Spleen (tissue), 11 donors: ENCODE results near the gene DMPK. TPM values are rescaled to one million over a fixed set of nuclear protein-coding genes. Genes with fewer than 3 reads are reported as not detected.

ENCODE experiments used
- DNase-seq: peaks from one replicate; pipeline ENCODE4 v3.0.0-alpha.2; 2020
- H3K27ac ChIP-seq, 8 donors: fragments of 200-600 bp; sonication (generic) in 7 of 8; 1 replicate in 4 of 8; 2 replicates in 4 of 8; pipeline versions ENCODE4 v1.5.0 to v1.8.0; 2016 to 2021; ENCODE audit warnings: inconsistent platforms in 4 of 8, mild to moderate bottlenecking in 4 of 8, moderate library complexity in 1 of 8
- H3K27me3 ChIP-seq, 7 donors: fragments of 200-600 bp; sonication (generic) in 6 of 7; replicated peaks in 1 of 7; 1 replicate in 4 of 7; 2 replicates in 3 of 7; pipeline versions ENCODE4 v1.5.0 to v1.8.0; 2016 to 2021; ENCODE audit warnings: inconsistent platforms in 3 of 7, mild to moderate bottlenecking in 1 of 7
- H3K36me3 ChIP-seq, 6 donors: fragments of 200-600 bp; sonication (generic) in 5 of 6; 1 replicate in 4 of 6; 2 replicates in 2 of 6; pipeline versions ENCODE4 v1.5.0 to v1.8.0; 2016 to 2021; ENCODE audit warnings: inconsistent platforms in 2 of 6
- H3K4me1 ChIP-seq, 6 donors: fragments of 200-600 bp; sonication (generic) in 5 of 6; 1 replicate in 3 of 6; 2 replicates in 3 of 6; pipeline versions ENCODE4 v1.5.0 to v1.8.0; 2016 to 2021; ENCODE audit warnings: inconsistent platforms in 3 of 6
- H3K4me3 ChIP-seq, 8 donors: fragments of 200-600 bp; sonication (generic) in 7 of 8; 1 replicate in 4 of 8; 2 replicates in 4 of 8; pipeline versions ENCODE4 v1.5.0 to v1.8.0; 2016 to 2021; ENCODE audit warnings: inconsistent platforms in 4 of 8, mild to moderate bottlenecking in 4 of 8, moderate library complexity in 2 of 8
- H3K9me3 ChIP-seq, 8 donors: fragments of 200-600 bp; sonication (generic) in 7 of 8; 1 replicate in 4 of 8; 2 replicates in 4 of 8; pipeline versions ENCODE4 v1.5.0 to v1.8.0; 2016 to 2021; ENCODE audit warnings: inconsistent platforms in 4 of 8
- POLR2A ChIP-seq, 3 donors: fragments of 450-650 bp; IDR thresholded peaks; one replicate each; pipeline ENCODE4 v1.5.1; 2017; ENCODE audit warnings: antibody characterized with exemption in 3 of 3, mild to moderate bottlenecking in 1 of 3
- POLR2AphosphoS5 ChIP-seq, 3 donors: sonication (generic); formaldehyde crosslinking; IDR thresholded peaks; one replicate each; pipeline ENCODE4 v1.5.1; 2017; ENCODE audit warnings: antibody characterized with exemption in 3 of 3
- WGBS, 5 donors: extraction: QIAGEN DNeasy Blood & Tissue Kit in 3 of 5; methylation state at CpG; one replicate each; pipeline versions ENCODE4 v1.1.5 to v1.1.7; 2013 to 2018; 5-methylcytosine and 5-hydroxymethylcytosine counted together
- intact Hi-C: fragments of 100-400 bp; cut with DNase I; formaldehyde crosslinking; loops from one replicate; pipeline ENCODE4 v1.15.0; 2023; ENCODE audit warnings: low total_unique reads
- polyA plus RNA-seq, 3 donors: library from polyadenylated mRNA; stranded (reverse); fragments of 200-250 nt; gene quantifications; one replicate each; pipeline ENCODE4 v1.2.1, GENCODE V29; 2013
- total RNA-seq, 7 donors: library from RNA; depleted of rRNA in 3 of 7; stranded (reverse); fragments of >200 nt in 3 of 7; fragmentation: NEBNext Ultra II Directional in 4 of 7; extraction: Animal tissue kit (Norgen Biotek cat#: 25700) in 4 of 7; gene quantifications; one replicate each; pipeline versions ENCODE4 v1.1.0 to v1.2.1, GENCODE V29; 2016 to 2021
- TF ChIP-seq, protein P1 (sequence below), 11 experiments: fragments of 200-600 bp in 7 of 11; fragments of 450-650 bp in 4 of 11; sonication (generic) in 4 of 11; IDR thresholded peaks in 8 of 11; conservative IDR thresholded peaks in 3 of 11; 1 replicate in 7 of 11; 2 replicates in 4 of 11; pipeline versions ENCODE4 v1.4.0 to v1.8.0; 2016 to 2021; ENCODE audit warnings: antibody characterized with exemption in 11 of 11, inconsistent platforms in 4 of 11, mild to moderate bottlenecking in 1 of 11
- donor health status: healthy with polysubstance abuse.
- donor health status: DM: no; HTN: no; CAD: no; lungs with moderate emphysema.
- donor health status: DM: no; HTN: no; CAD: no.
- donor health status: Bipolar disorder and iron deficiency.
- donor health status: healthy.
- donor health status: DM: no; HTN: no; CAD: no.
- donor health status: DM: yes; HTN: yes; CAD: no.

The DMPK gene
- total and polyA plus RNA-seq, 10 donors: 17.9 to 147 (median 35.4) TPM

DNA sequence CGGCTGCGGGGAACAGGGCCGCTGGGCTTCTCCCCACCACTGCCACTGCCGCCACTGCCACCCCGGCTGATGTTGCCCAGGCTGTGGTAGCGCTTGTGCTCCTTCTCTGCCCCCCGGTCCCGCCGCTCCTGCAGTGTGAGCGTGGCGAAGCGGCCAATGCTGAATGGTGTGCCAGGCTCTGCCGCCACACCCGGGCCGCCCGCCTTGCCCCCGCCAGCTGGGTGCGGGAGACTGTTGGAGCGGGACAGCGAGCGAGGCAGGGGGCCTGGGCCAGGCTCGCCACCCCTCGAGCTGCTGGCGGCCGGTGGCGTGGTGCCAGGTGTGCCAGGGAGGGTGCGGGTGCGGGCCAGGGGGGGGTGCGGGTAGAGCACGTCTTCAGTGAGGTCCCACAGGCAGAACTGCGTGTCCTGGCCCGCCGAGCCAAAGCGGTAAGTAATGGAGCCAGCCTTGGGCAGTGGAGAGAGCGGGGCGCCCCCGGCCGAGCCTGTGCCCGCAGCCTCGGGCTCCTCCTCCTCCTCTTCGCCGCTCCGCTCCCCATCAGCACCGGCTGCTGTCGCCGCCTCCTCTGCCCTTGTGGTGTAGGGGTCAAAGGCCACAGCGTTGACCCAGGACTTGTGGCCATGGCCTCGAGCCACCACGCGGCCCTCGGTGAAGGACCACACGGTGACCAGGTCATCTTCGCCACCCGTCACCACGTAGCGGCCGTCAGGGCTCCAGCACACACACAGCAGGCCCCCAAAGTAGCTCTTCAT is 3.7 kb upstream of the DMPK start:
- no peak for TF ChIP-seq POLR2A (IDR thresholded peaks at IDR 0.05)
- TF ChIP-seq POLR2AphosphoS5 (IDR thresholded peaks at IDR 0.05): peak in 1 of 3 donors; percentile 41
- Histone ChIP-seq H3K4me1 (peaks cover 6 to 56% (median 36%) of the 10 kb centered on the region in 6 donors), H3K9me3 (no peaks in the 10 kb centered on the region), H3K36me3 (peaks cover 0 to 72% (median 51%) of the 10 kb centered on the region in 6 donors), H3K27me3 (peaks cover 0 to 88% (median 0%) of the 10 kb centered on the region in 7 donors), H3K27ac (no peak overlapping the region), H3K4me3 (no peak overlapping the region)
- intact Hi-C loops: no loop called here
- DNase-seq: no peak
- 94 to 95% (median 94%) methylated on average over 37 to 57 of the region's 57 CpGs for WGBS, 5 donors

GRCh38 chr19:45785097-45785496 is 2.8 kb upstream of the DMPK start:
- H3K27ac ChIP-seq: peak overlapping the region in 2 of 8 donors; percentile 58 to 69
- DNase-seq: no peak
- H3K4me1 ChIP-seq: peaks cover 0 to 56% (median 36%) of the 10 kb centered on the region in 6 donors
- 75 to 90% (median 82%) methylated on average over 5 of the region's 5 CpGs for WGBS, 5 donors
- H3K4me3 ChIP-seq: no peak overlapping the region
- intact Hi-C loops: no loop called here
- H3K36me3 ChIP-seq: peaks cover 0 to 64% (median 46%) of the 10 kb centered on the region in 6 donors
- TF ChIP-seq, protein P1, sequence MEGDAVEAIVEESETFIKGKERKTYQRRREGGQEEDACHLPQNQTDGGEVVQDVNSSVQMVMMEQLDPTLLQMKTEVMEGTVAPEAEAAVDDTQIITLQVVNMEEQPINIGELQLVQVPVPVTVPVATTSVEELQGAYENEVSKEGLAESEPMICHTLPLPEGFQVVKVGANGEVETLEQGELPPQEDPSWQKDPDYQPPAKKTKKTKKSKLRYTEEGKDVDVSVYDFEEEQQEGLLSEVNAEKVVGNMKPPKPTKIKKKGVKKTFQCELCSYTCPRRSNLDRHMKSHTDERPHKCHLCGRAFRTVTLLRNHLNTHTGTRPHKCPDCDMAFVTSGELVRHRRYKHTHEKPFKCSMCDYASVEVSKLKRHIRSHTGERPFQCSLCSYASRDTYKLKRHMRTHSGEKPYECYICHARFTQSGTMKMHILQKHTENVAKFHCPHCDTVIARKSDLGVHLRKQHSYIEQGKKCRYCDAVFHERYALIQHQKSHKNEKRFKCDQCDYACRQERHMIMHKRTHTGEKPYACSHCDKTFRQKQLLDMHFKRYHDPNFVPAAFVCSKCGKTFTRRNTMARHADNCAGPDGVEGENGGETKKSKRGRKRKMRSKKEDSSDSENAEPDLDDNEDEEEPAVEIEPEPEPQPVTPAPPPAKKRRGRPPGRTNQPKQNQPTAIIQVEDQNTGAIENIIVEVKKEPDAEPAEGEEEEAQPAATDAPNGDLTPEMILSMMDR (IDR thresholded peaks at IDR 0.05 in 8 of 11, conservative IDR thresholded peaks at IDR 0.05 in 3 of 11): no peak
- no peak for TF ChIP-seq POLR2AphosphoS5 (IDR thresholded peaks at IDR 0.05)
- H3K27me3 ChIP-seq: peaks cover 0 to 96% (median 0%) of the 10 kb centered on the region in 7 donors
- no peaks in the 10 kb centered on the region for H3K9me3 ChIP-seq

DNA sequence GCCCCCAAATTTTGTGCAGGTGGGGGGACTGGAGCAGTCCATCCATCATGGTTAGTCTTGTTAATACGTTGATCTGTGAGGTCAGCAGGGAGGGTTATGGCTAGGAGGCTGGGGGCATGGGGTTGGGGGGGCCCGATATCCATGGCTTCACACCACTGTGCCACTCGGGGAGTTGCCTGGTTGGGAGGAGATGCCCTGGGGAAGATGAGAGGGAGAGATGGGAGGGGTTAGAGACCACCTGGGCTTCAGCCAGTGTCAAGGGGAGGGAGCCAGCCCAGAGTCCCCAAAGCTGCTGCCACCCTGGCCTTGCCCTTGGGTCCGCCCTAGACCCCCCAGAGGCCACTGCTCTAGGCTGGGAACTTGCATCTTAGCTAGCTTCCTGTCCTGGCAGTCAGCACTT is 1.8 kb upstream of the DMPK start:
- Histone ChIP-seq H3K4me3 (no peak overlapping the region), H3K4me1 (peaks cover 8 to 59% (median 46%) of the 10 kb centered on the region in 6 donors), H3K27ac (peak overlapping the region in 6 of 8 donors; percentile 27 to 71 (median 64)), H3K27me3 (peaks cover 0 to 97% (median 0%) of the 10 kb centered on the region in 7 donors), H3K36me3 (peaks cover 0 to 54% (median 36%) of the 10 kb centered on the region in 6 donors), H3K9me3 (no peaks in the 10 kb centered on the region)
- 75 to 93% (median 78%) methylated on average over 3 to 4 of the region's 4 CpGs for WGBS, 5 donors
- intact Hi-C loops: no loop called here
- TF ChIP-seq POLR2AphosphoS5 (IDR thresholded peaks at IDR 0.05) (no peak), POLR2A (IDR thresholded peaks at IDR 0.05) (no peak)
- TF ChIP-seq, protein P1 (IDR thresholded peaks at IDR 0.05 in 8 of 11, conservative IDR thresholded peaks at IDR 0.05 in 3 of 11): no peak
- no peak for DNase-seq

DNA sequence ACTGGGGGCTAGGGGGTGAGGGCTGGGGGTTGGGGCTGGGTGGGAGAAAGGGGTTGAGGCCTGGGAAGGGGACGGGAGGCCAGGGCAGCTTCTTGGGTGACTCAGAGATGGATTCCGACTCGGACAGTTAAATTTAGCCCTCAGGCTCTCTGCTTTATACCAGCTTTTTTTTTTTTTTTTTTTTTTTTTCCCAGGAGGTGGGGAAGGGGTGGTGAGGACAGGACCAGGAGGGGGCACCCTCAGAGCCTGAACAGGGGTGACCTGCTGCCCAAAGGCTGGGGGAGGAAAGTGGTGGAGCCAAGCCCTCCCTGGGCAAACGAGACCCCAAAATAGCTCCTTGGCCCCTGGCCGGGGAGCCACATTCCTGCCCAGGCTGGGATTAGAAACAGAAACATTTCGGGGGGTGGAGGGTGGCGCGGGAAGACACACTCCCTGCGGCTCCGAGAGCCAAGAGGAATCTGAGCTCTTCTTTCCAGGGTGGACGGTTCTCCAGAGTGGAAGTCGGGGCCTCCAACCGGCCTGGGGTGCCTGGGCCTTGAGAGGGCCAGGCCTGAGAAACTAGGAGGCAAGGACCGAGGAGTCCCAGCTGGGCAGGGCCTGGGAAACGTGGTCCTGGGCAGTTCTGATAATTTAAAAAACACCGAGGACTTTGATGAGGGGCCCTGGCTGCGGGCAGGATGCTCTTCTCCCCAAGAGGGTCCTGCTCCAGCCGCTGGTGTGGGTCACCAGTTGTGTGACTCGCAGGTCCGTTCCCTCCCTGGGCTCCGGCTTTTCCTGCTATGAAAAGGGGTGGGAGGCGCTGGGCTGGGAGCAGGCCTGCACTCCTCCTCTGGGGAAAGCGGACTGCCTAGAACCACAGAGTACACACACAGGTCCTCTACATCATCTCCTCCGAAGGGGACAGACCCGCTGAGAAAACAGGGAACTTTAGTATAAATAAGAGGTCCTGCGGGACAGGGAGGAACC is 813 bp upstream of the DMPK start:
- TF ChIP-seq POLR2A (IDR thresholded peaks at IDR 0.05): no peak
- TF ChIP-seq POLR2AphosphoS5 (IDR thresholded peaks at IDR 0.05): peak in 2 of 3 donors; percentile 11 to 22
- peaks cover 10 to 69% (median 52%) of the 10 kb centered on the region in 6 donors for H3K4me1 ChIP-seq
- no peaks in the 10 kb centered on the region for H3K9me3 ChIP-seq
- DNase-seq: no peak
- intact Hi-C loops: no loop called here
- H3K4me3 ChIP-seq: no peak overlapping the region
- WGBS, 5 donors: 69 to 88% (median 79%) methylated on average over 26 of the region's 26 CpGs
- peak overlapping the region; percentile 27 to 71 (median 58) for H3K27ac ChIP-seq
- peaks cover 0 to 44% (median 28%) of the 10 kb centered on the region in 6 donors for H3K36me3 ChIP-seq
- H3K27me3 ChIP-seq: peaks cover 0 to 97% (median 0%) of the 10 kb centered on the region in 7 donors
